Prostate gland (tissue), 2 donors: Measurements from ENCODE around the gene NLN. TPM values are rescaled to one million over a fixed set of nuclear protein-coding genes. Genes with fewer than 3 reads are reported as not detected.
"Not testable (repeated sequence)": the region's sequence is repeated elsewhere in the genome, so short reads cannot be mapped to it uniquely, and the experiment has no call there.

Source experiments
- DNase-seq: peaks from one replicate; pipeline ENCODE4 v3.0.0-alpha.2; 2019; ENCODE audit warnings: low spot score
- H3K27ac ChIP-seq, 2 donors: fragments of 200-600 bp; sonication (generic); 2 replicates each; pipeline ENCODE4 v1.5.1; 2017 to 2019
- H3K27me3 ChIP-seq: fragments of 200-600 bp; sonication (generic); replicated peaks from 2 replicates; pipeline ENCODE4 v1.5.1; 2019; ENCODE audit not compliant: insufficient read depth
- H3K36me3 ChIP-seq, 2 donors: fragments of 200-600 bp; sonication (generic); 1 replicate in 1 of 2; 2 replicates in 1 of 2; pipeline versions ENCODE4 v1.5.1 to v1.8.1; 2017 to 2019
- H3K4me1 ChIP-seq: fragments of 200-600 bp; sonication (generic); replicated peaks from 2 replicates; pipeline ENCODE4 v1.5.1; 2019
- H3K4me3 ChIP-seq, 2 donors: fragments of 200-600 bp; sonication (generic); 2 replicates each; pipeline ENCODE4 v1.5.1; 2017 to 2019
- H3K9me3 ChIP-seq: fragments of 200-600 bp; sonication (generic); 2 replicates; pipeline ENCODE4 v1.5.1; 2017
- CTCF ChIP-seq, 4 experiments: fragments of 200-600 bp in 2 of 4; fragments of 450-650 bp in 2 of 4; sonication (generic) in 2 of 4; IDR thresholded peaks; 1 replicate in 3 of 4; 2 replicates in 1 of 4; pipeline ENCODE4 v1.5.1; 2016 to 2019; ENCODE audit warnings: antibody characterized with exemption in 4 of 4, mild to moderate bottlenecking in 2 of 4, moderate library complexity in 2 of 4
- POLR2A ChIP-seq: fragments of 450-650 bp; IDR thresholded peaks from one replicate; pipeline ENCODE4 v1.6.1; 2016; ENCODE audit warnings: antibody characterized with exemption, mild to moderate bottlenecking
- POLR2AphosphoS5 ChIP-seq: sonication (generic); formaldehyde crosslinking; IDR thresholded peaks from one replicate; pipeline ENCODE4 v1.6.1; 2017; ENCODE audit warnings: antibody characterized with exemption
- WGBS: methylation state at CpG from one replicate; pipeline ENCODE4 v1.1.5; 2018; 5-methylcytosine and 5-hydroxymethylcytosine counted together
- intact Hi-C: fragments of 100-400 bp; cut with DNase I; formaldehyde crosslinking; loops from one replicate; pipeline ENCODE4 v1.14.2; 2022
- total RNA-seq, 2 donors: library from RNA; depleted of rRNA; stranded (reverse); fragments of >200 nt; gene quantifications; one replicate each; pipeline ENCODE4 v1.1.0, GENCODE V29; 2016

NLN gene
- total RNA-seq, 2 donors from 2014 or later = 10.0 to 10.8 TPM

GRCh38 chr5:65730910-65731309 is 8.9 kb downstream of the NLN start:
- intact Hi-C loops = no loop called here
- Histone ChIP-seq H3K27ac (no peak overlapping the region), H3K4me1 (no peaks in the 10 kb centered on the region), H3K9me3 (no peaks in the 10 kb centered on the region), H3K27me3 (no peaks in the 10 kb centered on the region), H3K4me3 (no peak overlapping the region), H3K36me3 (no peaks in the 10 kb centered on the region)
- DNase-seq = no peak
- 65% methylated on average over 2 of the region's 2 CpGs for WGBS
- TF ChIP-seq POLR2AphosphoS5 = no peak
- no peak for TF ChIP-seq POLR2A
- TF ChIP-seq CTCF (IDR thresholded peaks at IDR 0.05) = no peak

- WGBS = 85% methylated on average over 3 of the region's 3 CpGs
- H3K4me1 ChIP-seq, DNase-seq, H3K36me3 ChIP-seq, H3K9me3 ChIP-seq, H3K4me3 ChIP-seq, intact Hi-C loops, H3K27ac ChIP-seq, H3K27me3 ChIP-seq: not testable (repeated sequence)
Measured at GRCh38 chr5:65732046-65732445, 10.0 kb downstream of the NLN start.

- H3K27me3 ChIP-seq, H3K4me1 ChIP-seq, DNase-seq, H3K4me3 ChIP-seq, H3K36me3 ChIP-seq, H3K27ac ChIP-seq, H3K9me3 ChIP-seq, intact Hi-C loops: not testable (repeated sequence)
- WGBS = 66% methylated on average over 6 of the region's 7 CpGs
Measured at GRCh38 chr5:65734196-65734775, 12.3 kb downstream of the NLN start.

GRCh38 chr5:65734921-65735320 is 12.9 kb downstream of the NLN start:
- WGBS = 89% methylated on average over 1 of the region's 1 CpG
- Histone ChIP-seq H3K4me3 (no peak overlapping the region), H3K27ac (no peak overlapping the region), H3K27me3 (no peaks in the 10 kb centered on the region), H3K9me3 (no peaks in the 10 kb centered on the region), H3K36me3 (no peaks in the 10 kb centered on the region), H3K4me1 (no peaks in the 10 kb centered on the region)
- TF ChIP-seq CTCF (IDR thresholded peaks at IDR 0.05) (no peak), POLR2AphosphoS5 (no peak), POLR2A (no peak)
- DNase-seq = no peak
- intact Hi-C loops = no loop called here

- Histone ChIP-seq H3K4me3 (no peak overlapping the region), H3K27ac (no peak overlapping the region), H3K36me3 (no peaks in the 10 kb centered on the region), H3K4me1 (no peaks in the 10 kb centered on the region), H3K27me3 (no peaks in the 10 kb centered on the region), H3K9me3 (no peaks in the 10 kb centered on the region)
- WGBS = 92% methylated on average over 1 of the region's 1 CpG
- DNase-seq = no peak
- intact Hi-C loops = no loop called here
- TF ChIP-seq POLR2AphosphoS5 = no peak
Measured at GRCh38 chr5:65736011-65736410, 14.0 kb downstream of the NLN start.

- 85% methylated on average over 7 of the region's 7 CpGs for WGBS
- H3K36me3 ChIP-seq = no peaks in the 10 kb centered on the region
- DNase-seq = no peak
Measured at GRCh38 chr5:65737842-65738241, 15.8 kb downstream of the NLN start.

More at GRCh38 chr5:65737842-65738241, 15.8 kb downstream of the NLN start:
- Histone ChIP-seq H3K27me3 (no peaks in the 10 kb centered on the region), H3K4me3 (no peak overlapping the region), H3K4me1 (no peaks in the 10 kb centered on the region), H3K9me3 (no peaks in the 10 kb centered on the region), H3K27ac (no peak overlapping the region)
- intact Hi-C loops = no loop called here
- TF ChIP-seq POLR2AphosphoS5 (no peak), CTCF (IDR thresholded peaks at IDR 0.05) (no peak), POLR2A (no peak)
